GM12865 (cell line): Measurements from ENCODE around the gene DHX36.

Experiments
- DNase-seq: peaks from one replicate; pipeline ENCODE4 v3.0.0; 2010; ENCODE audit warnings: low read depth
- H3K4me3 ChIP-seq: 2 replicates; pipeline ENCODE4 v1.5.1; 2011; ENCODE audit warnings: mild to moderate bottlenecking, low read depth, low read length, control low read depth
- CTCF ChIP-seq: IDR thresholded peaks from 2 replicates; pipeline ENCODE4 v1.5.1; 2011; ENCODE audit warnings: low read length, control low read depth, low read depth, inconsistent platforms; ENCODE audit not compliant: insufficient read depth; ENCODE audit errors: missing control alignments

Gene DHX36

GRCh38 chr3:154316974-154317767 is 7.1 kb downstream of the DHX36 start:
- no peak overlapping the region for H3K4me3 ChIP-seq
- no peak for DNase-seq
- TF ChIP-seq CTCF, result no peak

DNA sequence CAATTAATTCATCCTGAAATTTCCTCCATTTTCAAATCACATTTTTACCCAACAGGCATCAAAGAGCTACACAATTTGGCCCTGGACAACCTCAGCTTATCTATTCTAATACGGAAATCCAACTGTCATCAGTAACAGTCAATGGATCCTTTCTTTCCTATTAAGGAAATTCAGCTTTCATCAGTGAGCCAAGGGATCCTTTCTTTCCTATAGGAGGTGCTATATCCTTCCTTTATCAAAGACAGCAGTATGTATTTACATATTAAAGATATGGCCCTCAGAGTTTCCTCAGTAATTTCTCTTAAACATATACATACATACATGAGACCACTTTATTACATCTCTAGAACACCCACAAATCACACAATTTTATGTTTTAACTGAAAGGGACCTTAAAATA is 10.1 kb downstream of the DHX36 start:
- TF ChIP-seq CTCF, result no peak
- no peak overlapping the region for H3K4me3 ChIP-seq
- DNase-seq, result no peak

- no peak for DNase-seq
- no peak overlapping the region for H3K4me3 ChIP-seq
- TF ChIP-seq CTCF, result no peak
These were observed 13.4 kb downstream of the DHX36 start for GRCh38 chr3:154310840-154311239.

DNA sequence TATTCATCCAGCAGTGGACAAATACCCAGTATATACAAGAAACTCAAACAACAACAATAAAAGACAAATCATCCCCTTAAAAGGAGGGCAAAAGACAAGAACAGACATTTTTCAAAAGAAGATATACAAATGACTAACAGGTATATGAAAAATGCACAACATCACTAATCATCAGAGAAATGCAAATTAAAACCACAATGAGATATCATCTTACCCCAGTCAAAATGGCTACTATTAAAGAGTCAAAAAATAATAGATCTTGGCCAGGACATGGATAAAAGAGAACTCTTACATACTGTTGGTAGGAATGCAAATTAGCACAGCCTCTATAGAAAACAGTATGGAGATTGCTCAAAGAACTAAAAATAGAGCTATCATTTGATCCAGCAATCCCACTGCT is 16.9 kb downstream of the DHX36 start:
- no peak for TF ChIP-seq CTCF
- H3K4me3 ChIP-seq, result no peak overlapping the region
- no peak for DNase-seq

DNA sequence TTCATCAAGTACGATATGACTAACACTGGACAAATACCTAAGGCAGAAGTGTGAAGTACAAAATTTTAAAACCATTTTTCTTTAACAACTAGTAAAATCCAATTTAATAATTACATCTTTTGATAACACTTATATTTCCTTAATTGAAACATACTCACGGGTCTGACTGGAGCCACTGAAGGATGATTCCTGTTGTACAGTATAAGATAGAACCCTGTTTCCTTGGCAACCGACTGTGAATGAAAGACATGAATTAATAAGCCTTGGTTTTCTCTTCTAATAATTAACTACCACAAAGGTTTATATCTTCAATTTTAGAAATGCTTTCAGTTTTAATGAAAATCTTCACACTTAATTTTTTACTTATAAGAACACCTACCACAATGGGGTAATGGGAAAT is 19.4 kb downstream of the DHX36 start:
- H3K4me3 ChIP-seq, result no peak overlapping the region
- no peak for DNase-seq
- no peak for TF ChIP-seq CTCF

- no peak overlapping the region for H3K4me3 ChIP-seq
- no peak for DNase-seq
- TF ChIP-seq CTCF, result no peak
These were observed 20.0 kb downstream of the DHX36 start for GRCh38 chr3:154304116-154304786.
